GM12864 (cell line): ENCODE measurements around the gene YWHAG.
"Not testable (repeated sequence)": the region's sequence is repeated elsewhere in the genome, so short reads cannot be mapped to it uniquely, and the experiment has no call there.

Experiments used
- DNase-seq: peaks from one replicate; pipeline ENCODE4 v3.0.0-alpha.2; 2011; ENCODE audit warnings: low read depth
- H3K4me3 ChIP-seq: 2 replicates; pipeline ENCODE4 v1.5.1; 2011; ENCODE audit warnings: mild to moderate bottlenecking, low read depth, low read length, control low read depth
- CTCF ChIP-seq: IDR thresholded peaks from 2 replicates; pipeline ENCODE4 v1.5.1; 2011; ENCODE audit warnings: low read depth, mild to moderate bottlenecking, moderate library complexity, low read length, control low read depth, inconsistent platforms; ENCODE audit errors: missing control alignments

The YWHAG gene

GRCh38 chr7:76377186-76377918 lies 18.6 kb upstream of the YWHAG start:
- no peak overlapping the region for H3K4me3 ChIP-seq
- DNase-seq: no peak
- no peak for TF ChIP-seq CTCF

- DNase-seq: no peak
- no peak for TF ChIP-seq CTCF
- H3K4me3 ChIP-seq: no peak overlapping the region
These were observed 16.5 kb upstream of the YWHAG start for GRCh38 chr7:76375251-76375650.

GRCh38 chr7:76372984-76373833 lies 14.4 kb upstream of the YWHAG start:
- no peak for DNase-seq

GRCh38 chr7:76371396-76371795 lies 12.6 kb upstream of the YWHAG start:
- TF ChIP-seq CTCF: no peak

More at GRCh38 chr7:76372984-76373833, 14.4 kb upstream of the YWHAG start:
- TF ChIP-seq CTCF: no peak
- H3K4me3 ChIP-seq: no peak overlapping the region

GRCh38 chr7:76369018-76369417 lies 10.2 kb upstream of the YWHAG start:
- no peak overlapping the region for H3K4me3 ChIP-seq
- TF ChIP-seq CTCF: no peak
- DNase-seq: no peak

More at GRCh38 chr7:76371396-76371795, 12.6 kb upstream of the YWHAG start:
- H3K4me3 ChIP-seq: no peak overlapping the region
- DNase-seq: no peak

- DNase-seq: no peak
- no peak for TF ChIP-seq CTCF
- H3K4me3 ChIP-seq: no peak overlapping the region
These were observed 9.4 kb upstream of the YWHAG start for GRCh38 chr7:76368190-76368589.

- DNase-seq: no peak
- H3K4me3 ChIP-seq: no peak overlapping the region
- no peak for TF ChIP-seq CTCF
These were observed 5.4 kb upstream of the YWHAG start for GRCh38 chr7:76364198-76364584.

- DNase-seq: not testable (repeated sequence)
These were observed 5.0 kb upstream of the YWHAG start for GRCh38 chr7:76363754-76364153.

More at GRCh38 chr7:76363754-76364153, 5.0 kb upstream of the YWHAG start:
- not testable (repeated sequence) for H3K4me3 ChIP-seq
